Left ventricle myocardium superior (tissue), 1 donor: ENCODE results near the gene CES2. TPM values are rescaled to one million over a fixed set of nuclear protein-coding genes. Genes with fewer than 3 reads are reported as not detected.
"Not testable (repeated sequence)": the region's sequence is repeated elsewhere in the genome, so short reads cannot be mapped to it uniquely, and the experiment has no call there.

Source experiments
- ATAC-seq: fragments of 200-7000 bp; cut with Tn5 transposase; one replicate; pipeline ENCODE4 v1.9.1; 2020; ENCODE audit warnings: mild to moderate bottlenecking, moderate library complexity
- DNase-seq: peaks from one replicate; pipeline ENCODE4 v3.0.0-alpha.2; 2020
- intact Hi-C: fragments of 100-400 bp; cut with micrococcal nuclease; formaldehyde crosslinking; loops from one replicate; pipeline ENCODE4 v1.11.0; 2022
- total RNA-seq: library from RNA; stranded (reverse); fragmentation: NEBNext Ultra II Directional; extraction: Animal tissue kit (Norgen Biotek cat#: 25700); gene quantifications from one replicate; pipeline ENCODE4 v1.2.1, GENCODE V29; 2021
- donor health status: DM: no; HTN: yes; CAD: no; lungs with severe emphysema.

The CES2 gene
- total RNA-seq, 1 donor from 2014 or later, result 103 TPM

GRCh38 chr16:66970775-66971720, 35.7 kb downstream of the CES2 start:
- intact Hi-C loops, result no loop called here
- DNase-seq (peak; percentile 24), ATAC-seq (no peak)

GRCh38 chr16:66972983-66973382, 37.7 kb downstream of the CES2 start:
- ATAC-seq, result no peak
- DNase-seq, result peak; percentile 22
- intact Hi-C loops, result no loop called here

GRCh38 chr16:66973716-66974115, 38.4 kb downstream of the CES2 start:
- ATAC-seq (no peak), DNase-seq (no peak)
- intact Hi-C loops, result no loop called here

GRCh38 chr16:66974156-66974931, 39.0 kb downstream of the CES2 start:
- intact Hi-C loops, ATAC-seq: not testable (repeated sequence)

GRCh38 chr16:66974932-66975246, 39.6 kb downstream of the CES2 start:
- ATAC-seq, result not testable (repeated sequence)
- intact Hi-C loops, result loop anchor here (5.0 kb wide), 1 partner anchor 182 kb away; the partner anchor contains the start of genes FBXL8 and TRADD
- DNase-seq, result peak; percentile 19

More at GRCh38 chr16:66974156-66974931, 39.0 kb downstream of the CES2 start:
- peak; percentile 10 for DNase-seq

GRCh38 chr16:66975302-66975893, 40.1 kb downstream of the CES2 start:
- peak; percentile 7 for DNase-seq
- no peak for ATAC-seq
- intact Hi-C loops, result loop anchor here (5.0 kb wide), 1 partner anchor 182 kb away; the partner anchor contains the start of genes FBXL8 and TRADD

- DNase-seq, result no peak
- no peak for ATAC-seq
- intact Hi-C loops, result loop anchor here (5.0 kb wide), 1 partner anchor 181 kb away; the partner anchor contains the start of genes FBXL8 and TRADD
These were observed 41.4 kb downstream of the CES2 start for GRCh38 chr16:66976746-66977145.

- DNase-seq (peak; percentile 93), ATAC-seq (peak; percentile 98)
- intact Hi-C loops, result loop anchor here (5.0 kb wide), 1 partner anchor 180 kb away; the partner anchor contains the start of genes FBXL8 and TRADD
These were observed 42.2 kb downstream of the CES2 start for GRCh38 chr16:66977341-66978113.

GRCh38 chr16:66979011-66979717, 43.8 kb downstream of the CES2 start:
- DNase-seq, result peak; percentile 53
- ATAC-seq, result peak; percentile 48
- intact Hi-C loops, result loop anchor here (5.0 kb wide), 1 partner anchor 178 kb away; the partner anchor contains the start of genes FBXL8 and TRADD

- peak; percentile 3 for DNase-seq
- intact Hi-C loops, result no loop called here
- no peak for ATAC-seq
These were observed 47.7 kb downstream of the CES2 start for GRCh38 chr16:66983033-66983432.

- peak; percentile 18 for DNase-seq
- intact Hi-C loops, result no loop called here
- ATAC-seq, result no peak
These were observed 49.6 kb downstream of the CES2 start for GRCh38 chr16:66984892-66985311.

GRCh38 chr16:66986559-66986958, 51.2 kb downstream of the CES2 start:
- intact Hi-C loops, result no loop called here
- DNase-seq (no peak), ATAC-seq (no peak)

- intact Hi-C loops, result no loop called here
- DNase-seq (peak; percentile 8), ATAC-seq (no peak)
These were observed 53.0 kb downstream of the CES2 start, which contains the start of gene CES4A for GRCh38 chr16:66988197-66988788. Gene CES4A (plus strand): TSS chr16:66988589. CDS start chr16:66988773, 184 bp downstream.

GRCh38 chr16:66991545-66992077, 56.3 kb downstream of the CES2 start:
- intact Hi-C loops, result no loop called here
- ATAC-seq, result no peak

GRCh38 chr16:66993558-66993957, 58.2 kb downstream of the CES2 start:
- intact Hi-C loops, DNase-seq, ATAC-seq: not testable (repeated sequence)

More at GRCh38 chr16:66991545-66992077, 56.3 kb downstream of the CES2 start:
- no peak for DNase-seq
